HepG2 (cell line): ENCODE data around the gene MOGAT3. TPM values are rescaled to one million over a fixed set of nuclear protein-coding genes. Genes with fewer than 3 reads are reported as not detected.

ENCODE experiments used
- polyA plus RNA-seq, 8 experiments: library from polyadenylated mRNA; depleted of rRNA in 3 of 8; stranded (reverse) in 7 of 8; unstranded in 1 of 8; fragments of >200 nt; fragmentation: Illumina TruSeq in 4 of 8; extraction: Trizol in 4 of 8; gene quantifications; 2 replicates each; pipeline versions ENCODE4 v1.2.1 to v1.2.3, GENCODE V29; 2011 to 2016; ENCODE audit warnings: low read depth in 4 of 8, missing spikeins in 1 of 8, mixed read lengths in 1 of 8; ENCODE audit not compliant: insufficient read depth in 1 of 8
- total RNA-seq, 5 experiments: library from RNA; depleted of rRNA; stranded (reverse); fragments of >200 nt; fragmentation: Illumina TruSeq; extraction: Trizol; gene quantifications; 2 replicates each; pipeline ENCODE4 v1.2.3, GENCODE V29; 2016; ENCODE audit warnings: low read depth in 1 of 5
- TF ChIP-seq, protein P1 (sequence below): sonication (generic); formaldehyde crosslinking; IDR thresholded peaks from 2 replicates; pipeline ENCODE4 v1.4.0; 2020; ENCODE audit warnings: missing genetic modification reagents
- TF ChIP-seq, protein P2 (sequence below): sonication (generic); formaldehyde crosslinking; IDR thresholded peaks from 2 replicates; pipeline ENCODE4 v1.4.0; 2020; ENCODE audit warnings: mild to moderate bottlenecking, missing genetic modification reagents, borderline replicate concordance
- TF ChIP-seq, protein P3 (sequence below): IDR thresholded peaks from 2 replicates; pipeline ENCODE4 v1.6.1; 2018; ENCODE audit warnings: missing genetic modification reagents
- TF ChIP-seq, protein P4 (sequence below): sonication (generic); formaldehyde crosslinking; IDR thresholded peaks from 2 replicates; pipeline ENCODE4 v1.4.0; 2020; ENCODE audit warnings: mild to moderate bottlenecking, missing genetic modification reagents
- TF ChIP-seq, protein P5 (sequence below): sonication (generic); formaldehyde crosslinking; conservative IDR thresholded peaks from 2 replicates; pipeline ENCODE4 v1.4.0; 2020; ENCODE audit warnings: mild to moderate bottlenecking, missing genetic modification reagents, moderate library complexity

MOGAT3 gene
- total and polyA plus RNA-seq, 2 of the 13 experiments (the other 11 are each of a cell fraction or from before 2014, with no cell fraction given), result 22.5 to 30.5 TPM

DNA sequence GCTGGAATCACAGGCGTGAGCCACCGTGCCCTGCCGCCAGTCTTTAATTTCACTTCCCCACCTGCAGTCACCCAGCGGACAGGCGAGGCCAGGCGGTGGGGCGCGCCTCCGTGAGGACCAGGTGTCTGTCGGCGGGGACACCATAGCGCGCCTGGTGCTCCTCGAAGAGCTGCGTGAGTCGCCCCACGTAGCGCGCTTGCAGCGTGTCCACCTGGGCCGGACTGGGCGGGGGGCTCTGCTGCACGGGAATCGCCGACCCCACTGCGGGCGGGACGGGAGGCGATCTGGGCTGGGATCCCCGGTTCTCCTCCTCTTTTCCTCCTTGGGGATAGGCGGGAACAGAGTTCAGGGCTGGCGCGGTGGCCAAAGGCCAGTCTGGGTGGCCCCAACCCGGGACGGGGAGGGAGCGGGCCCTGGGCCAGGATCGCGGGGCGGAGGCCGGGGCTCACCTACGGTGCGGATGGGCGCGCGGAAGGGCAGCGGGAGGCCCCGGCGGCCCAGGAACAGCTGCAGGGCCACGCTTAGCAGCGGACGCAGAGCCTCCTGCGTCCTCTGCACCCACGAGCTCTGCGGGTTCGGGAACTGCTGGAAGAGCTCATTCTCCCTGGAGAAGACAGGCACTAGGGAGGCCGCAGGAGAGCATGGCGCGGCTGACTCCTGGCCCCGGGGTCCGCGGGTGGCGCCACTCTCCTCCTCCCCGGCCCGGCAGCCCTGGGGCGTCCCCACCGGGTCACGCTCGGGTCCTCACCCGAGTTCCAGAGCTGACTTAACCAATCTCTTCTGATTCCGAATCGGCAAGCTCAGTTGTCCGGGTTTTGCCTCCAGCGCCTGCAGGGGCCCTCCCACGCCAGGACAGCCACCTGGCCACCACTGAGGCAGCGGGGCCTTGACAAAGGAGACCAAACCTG lies 1.1 kb upstream of the MOGAT3 start (continued):
- TF ChIP-seq, protein P1, sequence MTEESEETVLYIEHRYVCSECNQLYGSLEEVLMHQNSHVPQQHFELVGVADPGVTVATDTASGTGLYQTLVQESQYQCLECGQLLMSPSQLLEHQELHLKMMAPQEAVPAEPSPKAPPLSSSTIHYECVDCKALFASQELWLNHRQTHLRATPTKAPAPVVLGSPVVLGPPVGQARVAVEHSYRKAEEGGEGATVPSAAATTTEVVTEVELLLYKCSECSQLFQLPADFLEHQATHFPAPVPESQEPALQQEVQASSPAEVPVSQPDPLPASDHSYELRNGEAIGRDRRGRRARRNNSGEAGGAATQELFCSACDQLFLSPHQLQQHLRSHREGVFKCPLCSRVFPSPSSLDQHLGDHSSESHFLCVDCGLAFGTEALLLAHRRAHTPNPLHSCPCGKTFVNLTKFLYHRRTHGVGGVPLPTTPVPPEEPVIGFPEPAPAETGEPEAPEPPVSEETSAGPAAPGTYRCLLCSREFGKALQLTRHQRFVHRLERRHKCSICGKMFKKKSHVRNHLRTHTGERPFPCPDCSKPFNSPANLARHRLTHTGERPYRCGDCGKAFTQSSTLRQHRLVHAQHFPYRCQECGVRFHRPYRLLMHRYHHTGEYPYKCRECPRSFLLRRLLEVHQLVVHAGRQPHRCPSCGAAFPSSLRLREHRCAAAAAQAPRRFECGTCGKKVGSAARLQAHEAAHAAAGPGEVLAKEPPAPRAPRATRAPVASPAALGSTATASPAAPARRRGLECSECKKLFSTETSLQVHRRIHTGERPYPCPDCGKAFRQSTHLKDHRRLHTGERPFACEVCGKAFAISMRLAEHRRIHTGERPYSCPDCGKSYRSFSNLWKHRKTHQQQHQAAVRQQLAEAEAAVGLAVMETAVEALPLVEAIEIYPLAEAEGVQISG (CRISPR knock-in tag), result peak; percentile 74
- TF ChIP-seq, protein P2, sequence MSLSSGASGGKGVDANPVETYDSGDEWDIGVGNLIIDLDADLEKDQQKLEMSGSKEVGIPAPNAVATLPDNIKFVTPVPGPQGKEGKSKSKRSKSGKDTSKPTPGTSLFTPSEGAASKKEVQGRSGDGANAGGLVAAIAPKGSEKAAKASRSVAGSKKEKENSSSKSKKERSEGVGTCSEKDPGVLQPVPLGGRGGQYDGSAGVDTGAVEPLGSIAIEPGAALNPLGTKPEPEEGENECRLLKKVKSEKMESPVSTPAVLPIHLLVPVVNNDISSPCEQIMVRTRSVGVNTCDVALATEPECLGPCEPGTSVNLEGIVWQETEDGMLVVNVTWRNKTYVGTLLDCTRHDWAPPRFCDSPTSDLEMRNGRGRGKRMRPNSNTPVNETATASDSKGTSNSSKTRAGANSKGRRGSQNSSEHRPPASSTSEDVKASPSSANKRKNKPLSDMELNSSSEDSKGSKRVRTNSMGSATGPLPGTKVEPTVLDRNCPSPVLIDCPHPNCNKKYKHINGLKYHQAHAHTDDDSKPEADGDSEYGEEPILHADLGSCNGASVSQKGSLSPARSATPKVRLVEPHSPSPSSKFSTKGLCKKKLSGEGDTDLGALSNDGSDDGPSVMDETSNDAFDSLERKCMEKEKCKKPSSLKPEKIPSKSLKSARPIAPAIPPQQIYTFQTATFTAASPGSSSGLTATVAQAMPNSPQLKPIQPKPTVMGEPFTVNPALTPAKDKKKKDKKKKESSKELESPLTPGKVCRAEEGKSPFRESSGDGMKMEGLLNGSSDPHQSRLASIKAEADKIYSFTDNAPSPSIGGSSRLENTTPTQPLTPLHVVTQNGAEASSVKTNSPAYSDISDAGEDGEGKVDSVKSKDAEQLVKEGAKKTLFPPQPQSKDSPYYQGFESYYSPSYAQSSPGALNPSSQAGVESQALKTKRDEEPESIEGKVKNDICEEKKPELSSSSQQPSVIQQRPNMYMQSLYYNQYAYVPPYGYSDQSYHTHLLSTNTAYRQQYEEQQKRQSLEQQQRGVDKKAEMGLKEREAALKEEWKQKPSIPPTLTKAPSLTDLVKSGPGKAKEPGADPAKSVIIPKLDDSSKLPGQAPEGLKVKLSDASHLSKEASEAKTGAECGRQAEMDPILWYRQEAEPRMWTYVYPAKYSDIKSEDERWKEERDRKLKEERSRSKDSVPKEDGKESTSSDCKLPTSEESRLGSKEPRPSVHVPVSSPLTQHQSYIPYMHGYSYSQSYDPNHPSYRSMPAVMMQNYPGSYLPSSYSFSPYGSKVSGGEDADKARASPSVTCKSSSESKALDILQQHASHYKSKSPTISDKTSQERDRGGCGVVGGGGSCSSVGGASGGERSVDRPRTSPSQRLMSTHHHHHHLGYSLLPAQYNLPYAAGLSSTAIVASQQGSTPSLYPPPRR (CRISPR knock-in tag), result no peak
- TF ChIP-seq, protein P3, sequence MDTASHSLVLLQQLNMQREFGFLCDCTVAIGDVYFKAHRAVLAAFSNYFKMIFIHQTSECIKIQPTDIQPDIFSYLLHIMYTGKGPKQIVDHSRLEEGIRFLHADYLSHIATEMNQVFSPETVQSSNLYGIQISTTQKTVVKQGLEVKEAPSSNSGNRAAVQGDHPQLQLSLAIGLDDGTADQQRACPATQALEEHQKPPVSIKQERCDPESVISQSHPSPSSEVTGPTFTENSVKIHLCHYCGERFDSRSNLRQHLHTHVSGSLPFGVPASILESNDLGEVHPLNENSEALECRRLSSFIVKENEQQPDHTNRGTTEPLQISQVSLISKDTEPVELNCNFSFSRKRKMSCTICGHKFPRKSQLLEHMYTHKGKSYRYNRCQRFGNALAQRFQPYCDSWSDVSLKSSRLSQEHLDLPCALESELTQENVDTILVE (CRISPR knock-in tag), result no peak
- TF ChIP-seq, protein P4, sequence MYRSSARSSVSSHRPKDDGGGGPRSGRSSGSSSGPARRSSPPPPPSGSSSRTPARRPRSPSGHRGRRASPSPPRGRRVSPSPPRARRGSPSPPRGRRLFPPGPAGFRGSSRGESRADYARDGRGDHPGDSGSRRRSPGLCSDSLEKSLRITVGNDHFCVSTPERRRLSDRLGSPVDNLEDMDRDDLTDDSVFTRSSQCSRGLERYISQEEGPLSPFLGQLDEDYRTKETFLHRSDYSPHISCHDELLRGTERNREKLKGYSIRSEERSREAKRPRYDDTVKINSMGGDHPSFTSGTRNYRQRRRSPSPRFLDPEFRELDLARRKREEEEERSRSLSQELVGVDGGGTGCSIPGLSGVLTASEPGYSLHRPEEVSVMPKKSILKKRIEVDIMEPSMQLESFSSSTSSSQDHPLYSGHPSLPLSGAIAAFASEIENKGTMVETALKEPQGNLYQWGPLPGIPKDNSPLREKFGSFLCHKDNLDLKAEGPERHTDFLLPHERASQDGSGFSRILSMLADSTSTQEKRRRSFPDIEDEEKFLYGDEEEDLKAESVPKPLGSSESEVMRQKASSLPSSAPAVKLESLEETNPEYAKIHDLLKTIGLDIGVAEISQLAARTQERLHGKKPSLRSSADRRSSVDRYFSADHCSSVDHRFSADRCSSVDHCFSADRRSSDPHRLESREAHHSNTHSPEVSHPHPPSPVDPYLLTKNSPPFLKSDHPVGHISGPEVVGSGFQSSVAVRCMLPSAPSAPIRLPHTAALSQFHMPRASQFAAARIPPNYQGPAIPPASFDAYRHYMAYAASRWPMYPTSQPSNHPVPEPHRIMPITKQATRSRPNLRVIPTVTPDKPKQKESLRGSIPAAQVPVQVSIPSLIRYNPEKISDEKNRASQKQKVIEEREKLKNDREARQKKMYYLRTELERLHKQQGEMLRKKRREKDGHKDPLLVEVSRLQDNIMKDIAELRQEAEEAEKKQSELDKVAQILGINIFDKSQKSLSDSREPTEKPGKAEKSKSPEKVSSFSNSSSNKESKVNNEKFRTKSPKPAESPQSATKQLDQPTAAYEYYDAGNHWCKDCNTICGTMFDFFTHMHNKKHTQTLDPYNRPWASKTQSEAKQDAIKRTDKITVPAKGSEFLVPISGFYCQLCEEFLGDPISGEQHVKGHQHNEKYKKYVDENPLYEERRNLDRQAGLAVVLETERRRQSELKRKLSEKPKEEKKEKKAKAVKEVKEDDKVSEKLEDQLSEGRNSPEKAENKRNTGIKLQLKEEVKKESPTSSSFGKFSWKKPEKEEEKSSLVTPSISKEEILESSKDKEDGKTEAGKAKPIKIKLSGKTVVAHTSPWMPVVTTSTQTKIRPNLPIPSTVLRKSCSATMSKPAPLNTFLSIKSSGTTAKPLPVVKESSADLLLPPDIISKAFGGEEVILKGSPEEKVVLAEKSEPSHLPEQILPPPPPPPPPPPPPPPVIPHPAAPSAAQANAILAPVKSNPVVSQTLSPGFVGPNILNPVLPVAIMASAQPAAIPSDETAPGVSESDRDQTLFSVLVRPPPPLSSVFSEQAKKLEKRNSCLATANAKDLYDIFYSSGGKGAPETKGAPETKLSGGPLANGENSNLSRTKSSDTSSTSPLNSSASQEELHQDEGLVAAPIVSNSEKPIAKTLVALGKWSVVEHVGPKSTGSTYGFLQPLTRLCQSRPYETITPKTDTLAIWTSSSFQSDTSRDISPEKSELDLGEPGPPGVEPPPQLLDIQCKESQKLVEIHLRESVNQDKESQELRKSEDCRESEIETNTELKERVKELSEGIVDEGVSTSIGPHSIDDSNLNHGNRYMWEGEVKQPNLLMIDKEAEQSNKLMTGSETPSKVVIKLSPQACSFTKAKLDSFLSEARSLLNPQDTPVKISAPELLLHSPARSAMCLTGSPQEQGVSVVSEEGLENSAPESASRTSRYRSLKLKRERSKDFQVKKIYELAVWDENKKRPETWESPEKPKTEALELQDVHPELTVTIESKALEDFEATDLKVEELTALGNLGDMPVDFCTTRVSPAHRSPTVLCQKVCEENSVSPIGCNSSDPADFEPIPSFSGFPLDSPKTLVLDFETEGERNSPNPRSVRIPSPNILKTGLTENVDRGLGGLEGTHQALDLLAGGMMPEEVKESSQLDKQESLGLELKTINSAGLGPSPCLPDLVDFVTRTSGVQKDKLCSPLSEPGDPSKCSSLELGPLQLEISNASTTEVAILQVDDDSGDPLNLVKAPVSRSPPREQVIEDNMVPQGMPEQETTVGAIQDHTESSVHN, result no peak
- TF ChIP-seq, protein P5, sequence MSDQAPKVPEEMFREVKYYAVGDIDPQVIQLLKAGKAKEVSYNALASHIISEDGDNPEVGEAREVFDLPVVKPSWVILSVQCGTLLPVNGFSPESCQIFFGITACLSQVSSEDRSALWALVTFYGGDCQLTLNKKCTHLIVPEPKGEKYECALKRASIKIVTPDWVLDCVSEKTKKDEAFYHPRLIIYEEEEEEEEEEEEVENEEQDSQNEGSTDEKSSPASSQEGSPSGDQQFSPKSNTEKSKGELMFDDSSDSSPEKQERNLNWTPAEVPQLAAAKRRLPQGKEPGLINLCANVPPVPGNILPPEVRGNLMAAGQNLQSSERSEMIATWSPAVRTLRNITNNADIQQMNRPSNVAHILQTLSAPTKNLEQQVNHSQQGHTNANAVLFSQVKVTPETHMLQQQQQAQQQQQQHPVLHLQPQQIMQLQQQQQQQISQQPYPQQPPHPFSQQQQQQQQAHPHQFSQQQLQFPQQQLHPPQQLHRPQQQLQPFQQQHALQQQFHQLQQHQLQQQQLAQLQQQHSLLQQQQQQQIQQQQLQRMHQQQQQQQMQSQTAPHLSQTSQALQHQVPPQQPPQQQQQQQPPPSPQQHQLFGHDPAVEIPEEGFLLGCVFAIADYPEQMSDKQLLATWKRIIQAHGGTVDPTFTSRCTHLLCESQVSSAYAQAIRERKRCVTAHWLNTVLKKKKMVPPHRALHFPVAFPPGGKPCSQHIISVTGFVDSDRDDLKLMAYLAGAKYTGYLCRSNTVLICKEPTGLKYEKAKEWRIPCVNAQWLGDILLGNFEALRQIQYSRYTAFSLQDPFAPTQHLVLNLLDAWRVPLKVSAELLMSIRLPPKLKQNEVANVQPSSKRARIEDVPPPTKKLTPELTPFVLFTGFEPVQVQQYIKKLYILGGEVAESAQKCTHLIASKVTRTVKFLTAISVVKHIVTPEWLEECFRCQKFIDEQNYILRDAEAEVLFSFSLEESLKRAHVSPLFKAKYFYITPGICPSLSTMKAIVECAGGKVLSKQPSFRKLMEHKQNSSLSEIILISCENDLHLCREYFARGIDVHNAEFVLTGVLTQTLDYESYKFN (CRISPR knock-in tag), result peak; percentile 69
